Prostate gland (tissue), 2 donors: Measurements from ENCODE around the gene GAB1. TPM values are rescaled to one million over a fixed set of nuclear protein-coding genes. Genes with fewer than 3 reads are reported as not detected.
A peak's percentile ranks its signal among the peaks of the same experiment; 100 is the strongest.

Experiments used
- DNase-seq: peaks from one replicate; pipeline ENCODE4 v3.0.0-alpha.2; 2019; ENCODE audit warnings: low spot score
- H3K27ac ChIP-seq, 2 donors: fragments of 200-600 bp; sonication (generic); 2 replicates each; pipeline ENCODE4 v1.5.1; 2017 to 2019
- H3K27me3 ChIP-seq: fragments of 200-600 bp; sonication (generic); replicated peaks from 2 replicates; pipeline ENCODE4 v1.5.1; 2019; ENCODE audit not compliant: insufficient read depth
- H3K36me3 ChIP-seq, 2 donors: fragments of 200-600 bp; sonication (generic); 1 replicate in 1 of 2; 2 replicates in 1 of 2; pipeline versions ENCODE4 v1.5.1 to v1.8.1; 2017 to 2019
- H3K4me1 ChIP-seq: fragments of 200-600 bp; sonication (generic); replicated peaks from 2 replicates; pipeline ENCODE4 v1.5.1; 2019
- H3K4me3 ChIP-seq, 2 donors: fragments of 200-600 bp; sonication (generic); 2 replicates each; pipeline ENCODE4 v1.5.1; 2017 to 2019
- H3K9me3 ChIP-seq: fragments of 200-600 bp; sonication (generic); 2 replicates; pipeline ENCODE4 v1.5.1; 2017
- POLR2A ChIP-seq: fragments of 450-650 bp; IDR thresholded peaks from one replicate; pipeline ENCODE4 v1.6.1; 2016; ENCODE audit warnings: antibody characterized with exemption, mild to moderate bottlenecking
- POLR2AphosphoS5 ChIP-seq: sonication (generic); formaldehyde crosslinking; IDR thresholded peaks from one replicate; pipeline ENCODE4 v1.6.1; 2017; ENCODE audit warnings: antibody characterized with exemption
- WGBS: methylation state at CpG from one replicate; pipeline ENCODE4 v1.1.5; 2018; 5-methylcytosine and 5-hydroxymethylcytosine counted together
- intact Hi-C: fragments of 100-400 bp; cut with DNase I; formaldehyde crosslinking; loops from one replicate; pipeline ENCODE4 v1.14.2; 2022
- total RNA-seq, 2 donors: library from RNA; depleted of rRNA; stranded (reverse); fragments of >200 nt; gene quantifications; one replicate each; pipeline ENCODE4 v1.1.0, GENCODE V29; 2016
- TF ChIP-seq, protein P1 (sequence below), 4 experiments: fragments of 200-600 bp in 2 of 4; fragments of 450-650 bp in 2 of 4; sonication (generic) in 2 of 4; IDR thresholded peaks; 1 replicate in 3 of 4; 2 replicates in 1 of 4; pipeline ENCODE4 v1.5.1; 2016 to 2019; ENCODE audit warnings: antibody characterized with exemption in 4 of 4, mild to moderate bottlenecking in 2 of 4, moderate library complexity in 2 of 4

GAB1 gene
- total RNA-seq, 2 donors from 2014 or later, result 13.7 to 61.1 TPM

- 87% methylated on average over 8 of the region's 8 CpGs for WGBS
- Histone ChIP-seq H3K27me3 (no peaks in the 10 kb centered on the region), H3K4me1 (no peaks in the 10 kb centered on the region), H3K9me3 (no peaks in the 10 kb centered on the region), H3K4me3 (no peak overlapping the region), H3K36me3 (no peaks in the 10 kb centered on the region), H3K27ac (no peak overlapping the region)
- DNase-seq, result no peak
- intact Hi-C loops, result no loop called here
- TF ChIP-seq POLR2AphosphoS5 (no peak), POLR2A (no peak)
- TF ChIP-seq, protein P1, sequence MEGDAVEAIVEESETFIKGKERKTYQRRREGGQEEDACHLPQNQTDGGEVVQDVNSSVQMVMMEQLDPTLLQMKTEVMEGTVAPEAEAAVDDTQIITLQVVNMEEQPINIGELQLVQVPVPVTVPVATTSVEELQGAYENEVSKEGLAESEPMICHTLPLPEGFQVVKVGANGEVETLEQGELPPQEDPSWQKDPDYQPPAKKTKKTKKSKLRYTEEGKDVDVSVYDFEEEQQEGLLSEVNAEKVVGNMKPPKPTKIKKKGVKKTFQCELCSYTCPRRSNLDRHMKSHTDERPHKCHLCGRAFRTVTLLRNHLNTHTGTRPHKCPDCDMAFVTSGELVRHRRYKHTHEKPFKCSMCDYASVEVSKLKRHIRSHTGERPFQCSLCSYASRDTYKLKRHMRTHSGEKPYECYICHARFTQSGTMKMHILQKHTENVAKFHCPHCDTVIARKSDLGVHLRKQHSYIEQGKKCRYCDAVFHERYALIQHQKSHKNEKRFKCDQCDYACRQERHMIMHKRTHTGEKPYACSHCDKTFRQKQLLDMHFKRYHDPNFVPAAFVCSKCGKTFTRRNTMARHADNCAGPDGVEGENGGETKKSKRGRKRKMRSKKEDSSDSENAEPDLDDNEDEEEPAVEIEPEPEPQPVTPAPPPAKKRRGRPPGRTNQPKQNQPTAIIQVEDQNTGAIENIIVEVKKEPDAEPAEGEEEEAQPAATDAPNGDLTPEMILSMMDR (IDR thresholded peaks at IDR 0.05), result no peak
Measured at GRCh38 chr4:143498021-143498420, 161.3 kb downstream of the GAB1 start.

GRCh38 chr4:143502231-143502630 is 165.6 kb downstream of the GAB1 start:
- WGBS, result 90% methylated on average over 1 of the region's 1 CpG
- Histone ChIP-seq H3K27ac (no peak overlapping the region), H3K36me3 (no peaks in the 10 kb centered on the region), H3K4me3 (no peak overlapping the region), H3K4me1 (no peaks in the 10 kb centered on the region), H3K9me3 (no peaks in the 10 kb centered on the region), H3K27me3 (no peaks in the 10 kb centered on the region)
- DNase-seq, result no peak
- intact Hi-C loops, result no loop called here
- TF ChIP-seq, protein P1 (IDR thresholded peaks at IDR 0.05), result no peak
- TF ChIP-seq POLR2A, result no peak
- TF ChIP-seq POLR2AphosphoS5, result no peak

DNA sequence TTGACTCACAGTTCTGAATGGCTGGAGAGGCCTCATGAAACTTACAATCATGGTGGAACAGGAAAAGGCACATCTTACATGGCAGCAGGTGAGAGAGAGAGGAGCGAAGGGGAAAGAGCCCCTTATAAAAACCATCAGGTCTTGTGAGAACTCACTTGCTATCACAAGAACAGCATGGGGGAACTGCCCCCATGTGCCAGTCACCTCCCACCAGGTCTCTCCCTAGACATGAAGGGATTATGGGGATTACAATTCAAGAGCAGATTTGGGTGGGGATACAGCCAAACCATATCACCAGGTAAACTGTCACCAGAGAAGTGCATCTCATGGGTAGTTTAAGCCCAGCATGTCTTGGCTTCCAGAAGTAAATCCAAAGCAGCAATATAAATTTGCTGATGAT is 169.4 kb downstream of the GAB1 start:
- Histone ChIP-seq H3K9me3 (no peaks in the 10 kb centered on the region), H3K4me1 (no peaks in the 10 kb centered on the region), H3K27me3 (no peaks in the 10 kb centered on the region), H3K27ac (no peak overlapping the region), H3K4me3 (no peak overlapping the region), H3K36me3 (no peaks in the 10 kb centered on the region)
- intact Hi-C loops, result no loop called here
- WGBS, result 100% methylated on average over 1 of the region's 1 CpG
- TF ChIP-seq POLR2A (no peak), POLR2AphosphoS5 (no peak)
- TF ChIP-seq, protein P1 (IDR thresholded peaks at IDR 0.05), result no peak
- no peak for DNase-seq

- Histone ChIP-seq H3K36me3 (no peaks in the 10 kb centered on the region), H3K9me3 (no peaks in the 10 kb centered on the region), H3K27me3 (no peaks in the 10 kb centered on the region), H3K4me3 (no peak overlapping the region), H3K27ac (no peak overlapping the region), H3K4me1 (no peaks in the 10 kb centered on the region)
- 96% methylated on average over 7 of the region's 7 CpGs for WGBS
- intact Hi-C loops, result loop anchor here (10.0 kb wide), 1 partner anchor 127 kb away; no protein-coding TSS in a partner anchor
- no peak for TF ChIP-seq POLR2A
- no peak for TF ChIP-seq POLR2AphosphoS5
- TF ChIP-seq, protein P1 (IDR thresholded peaks at IDR 0.05), result no peak
- no peak for DNase-seq
Measured at GRCh38 chr4:143511906-143512305, 175.2 kb downstream of the GAB1 start.

GRCh38 chr4:143512978-143513313 is 176.3 kb downstream of the GAB1 start:
- peak overlapping the region; percentile 85 to 87 for H3K4me3 ChIP-seq
- H3K4me1 ChIP-seq, result no peaks in the 10 kb centered on the region
- H3K27me3 ChIP-seq, result no peaks in the 10 kb centered on the region
- no peak for DNase-seq
- peak overlapping the region; percentile 93 to 98 for H3K27ac ChIP-seq
- H3K36me3 ChIP-seq, result no peaks in the 10 kb centered on the region
- under 1% methylated on average over 18 of the region's 18 CpGs for WGBS
- H3K9me3 ChIP-seq, result no peaks in the 10 kb centered on the region
- intact Hi-C loops, result loop anchor here (10.0 kb wide), 1 partner anchor 128 kb away; no protein-coding TSS in a partner anchor
- TF ChIP-seq, protein P1 (IDR thresholded peaks at IDR 0.05), result no peak
- TF ChIP-seq POLR2AphosphoS5 (no peak), POLR2A (no peak)
